Measurements from ENCODE around the gene TMEM236. TPM values are rescaled to one million over a fixed set of nuclear protein-coding genes. Genes with fewer than 3 reads are reported as not detected.

Gene TMEM236
- total RNA-seq, 4 donors from 2014 or later, result 0.08 to 0.95 (median 0.55) TPM

GRCh38 chr10:17784688-17785087 is 32.7 kb downstream of the TMEM236 start:
- DNase-seq (ENCODE audit: low spot score in 2 of 2), result no peak
- no peak overlapping the region for H3K4me3 ChIP-seq (ENCODE audit: low read depth, poor library complexity, severe bottlenecking)
- WGBS, 2 donors, result 34 to 41% methylated on average over 3 of the region's 3 CpGs
- intact Hi-C loops (cut with DNase I; ENCODE audit: low total_unique reads), result no loop called here
- TF ChIP-seq POLR2A (IDR thresholded peaks at IDR 0.05), result no peak
- no peak for TF ChIP-seq CTCF (IDR thresholded peaks at IDR 0.05)

- no peak for DNase-seq (ENCODE audit: low spot score in 2 of 2)
- H3K4me3 ChIP-seq (ENCODE audit: low read depth, poor library complexity, severe bottlenecking), result no peak overlapping the region
- WGBS, 2 donors, result 85 to 87% methylated on average over 5 of the region's 5 CpGs
- intact Hi-C loops (cut with DNase I; ENCODE audit: low total_unique reads), result no loop called here
- TF ChIP-seq CTCF (IDR thresholded peaks at IDR 0.05), result no peak
- no peak for TF ChIP-seq POLR2A (IDR thresholded peaks at IDR 0.05)
Measured at GRCh38 chr10:17785276-17785930, 33.4 kb downstream of the TMEM236 start.

- TF ChIP-seq CTCF (IDR thresholded peaks at IDR 0.05) (no peak), POLR2A (IDR thresholded peaks at IDR 0.05) (no peak)
- H3K4me3 ChIP-seq (ENCODE audit: low read depth, poor library complexity, severe bottlenecking), result no peak overlapping the region
- no peak for DNase-seq (ENCODE audit: low spot score in 2 of 2)
- 66 to 68% methylated on average over 11 to 13 of the region's 13 CpGs for WGBS, 2 donors
- intact Hi-C loops (cut with DNase I; ENCODE audit: low total_unique reads), result no loop called here
Measured at GRCh38 chr10:17787087-17787961, 35.3 kb downstream of the TMEM236 start.

- WGBS, 2 donors, result 72 to 91% methylated on average over 2 of the region's 2 CpGs
- no peak for DNase-seq (ENCODE audit: low spot score in 2 of 2)
- TF ChIP-seq POLR2A (IDR thresholded peaks at IDR 0.05), result no peak
- TF ChIP-seq CTCF (IDR thresholded peaks at IDR 0.05), result no peak
- H3K4me3 ChIP-seq (ENCODE audit: low read depth, poor library complexity, severe bottlenecking), result no peak overlapping the region
- intact Hi-C loops (cut with DNase I; ENCODE audit: low total_unique reads), result no loop called here
Measured at GRCh38 chr10:17788646-17789045, 36.6 kb downstream of the TMEM236 start.

GRCh38 chr10:17789396-17789795 is 37.4 kb downstream of the TMEM236 start:
- H3K4me3 ChIP-seq (ENCODE audit: low read depth, poor library complexity, severe bottlenecking), result no peak overlapping the region
- intact Hi-C loops (cut with DNase I; ENCODE audit: low total_unique reads), result no loop called here
- no peak for DNase-seq (ENCODE audit: low spot score in 2 of 2)
- 92 to 95% methylated on average over 7 of the region's 7 CpGs for WGBS, 2 donors
- TF ChIP-seq POLR2A (IDR thresholded peaks at IDR 0.05), result no peak
- no peak for TF ChIP-seq CTCF (IDR thresholded peaks at IDR 0.05)

Data from lower leg skin (tissue), 4 donors.